Upper lobe of left lung (tissue), 4 donors: ENCODE measurements around the gene KIAA1210.

ENCODE experiments used
- EP300 ChIP-seq, 4 donors: sonication (generic); formaldehyde crosslinking; IDR thresholded peaks; one replicate each; pipeline ENCODE4 v1.5.1; 2017; ENCODE audit warnings: antibody characterized with exemption in 4 of 4, control low read depth in 2 of 4
- POLR2AphosphoS5 ChIP-seq, 2 donors: sonication (generic); formaldehyde crosslinking; IDR thresholded peaks; one replicate each; pipeline ENCODE4 v1.5.1; 2017; ENCODE audit warnings: antibody characterized with exemption in 2 of 2
- TF ChIP-seq, protein P1 (sequence below), 6 experiments: fragments of 450-650 bp in 4 of 6; fragments of 200-600 bp in 2 of 6; sonication (generic) in 2 of 6; IDR thresholded peaks; one replicate each; pipeline ENCODE4 v1.5.1; 2016 to 2019; ENCODE audit warnings: antibody characterized with exemption in 6 of 6

GRCh38 chrX:119063428-119063827 is 64.2 kb downstream of the KIAA1210 start:
- TF ChIP-seq POLR2AphosphoS5 (IDR thresholded peaks at IDR 0.05), result no peak
- TF ChIP-seq, protein P1, sequence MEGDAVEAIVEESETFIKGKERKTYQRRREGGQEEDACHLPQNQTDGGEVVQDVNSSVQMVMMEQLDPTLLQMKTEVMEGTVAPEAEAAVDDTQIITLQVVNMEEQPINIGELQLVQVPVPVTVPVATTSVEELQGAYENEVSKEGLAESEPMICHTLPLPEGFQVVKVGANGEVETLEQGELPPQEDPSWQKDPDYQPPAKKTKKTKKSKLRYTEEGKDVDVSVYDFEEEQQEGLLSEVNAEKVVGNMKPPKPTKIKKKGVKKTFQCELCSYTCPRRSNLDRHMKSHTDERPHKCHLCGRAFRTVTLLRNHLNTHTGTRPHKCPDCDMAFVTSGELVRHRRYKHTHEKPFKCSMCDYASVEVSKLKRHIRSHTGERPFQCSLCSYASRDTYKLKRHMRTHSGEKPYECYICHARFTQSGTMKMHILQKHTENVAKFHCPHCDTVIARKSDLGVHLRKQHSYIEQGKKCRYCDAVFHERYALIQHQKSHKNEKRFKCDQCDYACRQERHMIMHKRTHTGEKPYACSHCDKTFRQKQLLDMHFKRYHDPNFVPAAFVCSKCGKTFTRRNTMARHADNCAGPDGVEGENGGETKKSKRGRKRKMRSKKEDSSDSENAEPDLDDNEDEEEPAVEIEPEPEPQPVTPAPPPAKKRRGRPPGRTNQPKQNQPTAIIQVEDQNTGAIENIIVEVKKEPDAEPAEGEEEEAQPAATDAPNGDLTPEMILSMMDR (IDR thresholded peaks at IDR 0.05), result no peak
- TF ChIP-seq EP300 (IDR thresholded peaks at IDR 0.05), result no peak
